Lower leg skin (tissue), 4 donors: ENCODE measurements around the gene CD47. TPM values are rescaled to one million over a fixed set of nuclear protein-coding genes. Genes with fewer than 3 reads are reported as not detected.

Experiments used
- DNase-seq, 2 donors: peaks; one replicate each; pipeline ENCODE4 v3.0.0-alpha.2; 2019; ENCODE audit warnings: low spot score in 2 of 2
- H3K4me3 ChIP-seq: fragments of 200-600 bp; sonication (generic); 2 replicates; pipeline ENCODE4 v1.5.1; 2017; ENCODE audit warnings: mild to moderate bottlenecking, low read depth; ENCODE audit not compliant: poor library complexity, severe bottlenecking
- CTCF ChIP-seq, 3 donors: fragments of 450-650 bp; IDR thresholded peaks; one replicate each; pipeline ENCODE4 v1.5.1; 2016; ENCODE audit warnings: antibody characterized with exemption in 3 of 3, mild to moderate bottlenecking in 3 of 3, moderate library complexity in 2 of 3
- POLR2A ChIP-seq, 2 donors: fragments of 450-650 bp; IDR thresholded peaks; one replicate each; pipeline ENCODE4 v1.6.1; 2016 to 2017; ENCODE audit warnings: antibody characterized with exemption in 2 of 2, mild to moderate bottlenecking in 1 of 2, moderate library complexity in 1 of 2
- WGBS, 2 donors: methylation state at CpG; one replicate each; pipeline ENCODE4 v1.1.5; 2018; 5-methylcytosine and 5-hydroxymethylcytosine counted together
- intact Hi-C: fragments of 100-400 bp; cut with DNase I; formaldehyde crosslinking; loops from one replicate; pipeline ENCODE4 v1.15.0; 2023; ENCODE audit warnings: low total_unique reads
- total RNA-seq, 4 donors: library from RNA; depleted of rRNA; stranded (reverse); fragments of >200 nt; gene quantifications; one replicate each; pipeline ENCODE4 v1.1.0, GENCODE V29; 2016

The CD47 gene
- total RNA-seq, 4 donors from 2014 or later, result 42.7 to 58.2 (median 49.5) TPM

DNA sequence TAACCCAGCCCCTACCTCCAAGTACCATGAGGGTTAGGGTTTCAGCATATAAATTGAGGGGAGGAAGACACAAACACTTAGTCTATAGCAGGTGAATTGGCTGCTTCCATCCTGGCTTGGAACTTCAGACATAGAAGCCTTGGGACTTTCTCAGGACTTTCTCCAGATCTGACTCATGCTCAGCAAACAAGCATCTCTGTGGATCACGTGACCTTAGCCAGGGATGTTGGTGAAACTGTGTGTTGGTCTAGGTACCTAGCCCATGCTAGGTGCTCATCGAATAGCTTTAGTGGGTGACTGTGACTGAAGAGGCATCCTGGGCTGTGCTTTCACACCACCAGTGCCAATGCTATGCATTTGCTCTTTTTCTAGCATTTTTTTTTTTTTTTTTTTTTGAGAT is 58.9 kb downstream of the CD47 start:
- intact Hi-C loops, result no loop called here
- DNase-seq, result no peak
- no peak overlapping the region for H3K4me3 ChIP-seq
- TF ChIP-seq POLR2A (IDR thresholded peaks at IDR 0.05), result no peak
- TF ChIP-seq CTCF (IDR thresholded peaks at IDR 0.05), result no peak
- WGBS, 2 donors, result 55 to 65% methylated on average over 2 of the region's 2 CpGs

GRCh38 chr3:108030960-108031359 is 59.9 kb downstream of the CD47 start:
- H3K4me3 ChIP-seq, result no peak overlapping the region
- intact Hi-C loops, result no loop called here
- TF ChIP-seq CTCF (IDR thresholded peaks at IDR 0.05), result no peak
- no peak for TF ChIP-seq POLR2A (IDR thresholded peaks at IDR 0.05)
- 48 to 52% methylated on average over 5 of the region's 5 CpGs for WGBS, 2 donors
- DNase-seq, result no peak

GRCh38 chr3:108029466-108029865 is 61.4 kb downstream of the CD47 start:
- DNase-seq, result no peak
- no peak overlapping the region for H3K4me3 ChIP-seq
- intact Hi-C loops, result no loop called here
- TF ChIP-seq CTCF (IDR thresholded peaks at IDR 0.05) (no peak), POLR2A (IDR thresholded peaks at IDR 0.05) (no peak)
- WGBS, 2 donors, result 32 to 45% methylated on average over 1 of the region's 1 CpG

DNA sequence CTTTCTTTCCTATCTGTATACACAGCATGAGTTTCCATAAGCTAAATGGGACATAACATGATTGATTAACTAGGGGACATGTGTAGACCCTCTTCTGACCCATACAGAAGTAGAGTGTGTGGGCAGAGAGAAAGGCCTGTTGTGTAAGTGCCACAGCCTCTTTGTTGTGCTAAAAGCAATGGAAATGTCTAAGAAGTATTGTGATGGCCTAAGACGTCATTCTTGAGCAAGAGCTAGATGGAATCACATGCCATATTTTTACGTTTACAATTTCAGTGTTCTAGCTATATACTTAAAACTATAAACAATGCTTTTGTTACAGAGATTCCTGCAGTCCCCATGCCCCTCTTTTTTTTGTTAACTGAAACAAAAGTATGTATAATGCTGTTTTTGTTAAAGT is 61.9 kb downstream of the CD47 start:
- DNase-seq, result no peak
- WGBS, 2 donors, result 68 to 92% methylated on average over 2 of the region's 2 CpGs

GRCh38 chr3:108025177-108025576 is 65.7 kb downstream of the CD47 start:
- no peak overlapping the region for H3K4me3 ChIP-seq
- intact Hi-C loops, result no loop called here
- WGBS, 2 donors, result 88 to 92% methylated on average over 3 of the region's 3 CpGs
- no peak for DNase-seq
- TF ChIP-seq POLR2A (IDR thresholded peaks at IDR 0.05) (no peak), CTCF (IDR thresholded peaks at IDR 0.05) (no peak)

More for the DNA sequence above, 61.9 kb downstream of the CD47 start:
- no peak overlapping the region for H3K4me3 ChIP-seq
- TF ChIP-seq POLR2A (IDR thresholded peaks at IDR 0.05), result no peak
- TF ChIP-seq CTCF (IDR thresholded peaks at IDR 0.05), result no peak
- intact Hi-C loops, result no loop called here

DNA sequence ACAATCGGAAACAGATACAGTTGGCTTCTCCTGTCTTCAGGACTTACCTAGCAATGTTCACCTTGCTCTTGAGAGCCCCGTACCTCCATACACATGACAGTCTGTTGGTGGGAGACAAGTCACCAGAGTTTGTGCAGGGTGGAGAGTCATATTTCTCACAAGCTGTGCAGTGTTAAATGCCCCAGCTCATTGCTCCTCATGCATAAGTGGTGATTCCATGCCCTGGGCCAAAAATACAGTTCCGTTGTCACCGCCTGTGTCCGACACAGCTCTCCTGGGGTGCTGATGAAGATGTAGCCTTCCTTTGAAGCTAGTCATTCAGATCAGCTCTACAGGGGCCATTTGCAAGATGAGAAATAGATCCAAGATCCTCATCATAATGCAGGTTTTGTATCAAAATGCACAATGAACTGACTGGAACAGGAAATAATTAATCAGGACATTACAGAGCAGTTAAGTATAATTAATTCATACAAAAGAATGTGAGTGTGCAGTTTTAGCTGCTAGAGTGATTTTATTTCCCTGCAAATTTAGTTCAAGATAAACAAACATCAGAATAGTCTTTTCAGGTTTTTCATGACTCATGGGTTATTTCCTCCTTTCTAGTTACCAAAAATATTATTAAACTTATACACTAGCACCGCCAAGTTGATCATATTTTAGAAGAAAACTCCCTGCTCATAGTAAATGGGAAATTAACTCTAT is 66.5 kb downstream of the CD47 start:
- intact Hi-C loops, result no loop called here
- TF ChIP-seq CTCF (IDR thresholded peaks at IDR 0.05) (no peak), POLR2A (IDR thresholded peaks at IDR 0.05) (no peak)
- DNase-seq, result no peak
- WGBS, 2 donors, result 78 to 82% methylated on average over 6 of the region's 6 CpGs
- no peak overlapping the region for H3K4me3 ChIP-seq
